HG03175 (cell line): ENCODE results near the gene ANGEL2.
A peak's percentile ranks its signal among the peaks of the same experiment; 100 is the strongest.
"Not testable (repeated sequence)": the region's sequence is repeated elsewhere in the genome, so short reads cannot be mapped to it uniquely, and the experiment has no call there.

Experiments
- ATAC-seq: cut with Tn5 transposase; IDR thresholded peaks from one replicate; pipeline ENCODE4 v1.9.1; 2021; ENCODE audit warnings: mild to moderate bottlenecking, moderate library complexity; ENCODE audit not compliant: unreplicated experiment

ANGEL2 gene

GRCh38 chr1:213015099-213016050 lies at the start of gene ANGEL2:
Gene ANGEL2 (minus strand): TSS chr1:213015867. CDS start chr1:213015671, 196 bp downstream.
- ATAC-seq: peak; percentile 96

GRCh38 chr1:213061263-213061662 lies 45.6 kb upstream of the ANGEL2 start:
- ATAC-seq: no peak

- no peak for ATAC-seq
Measured at GRCh38 chr1:213060836-213061235, 45.2 kb upstream of the ANGEL2 start.

GRCh38 chr1:213057264-213058059 lies 41.8 kb upstream of the ANGEL2 start:
- ATAC-seq: no peak

GRCh38 chr1:213055767-213056166 lies 40.1 kb upstream of the ANGEL2 start:
- ATAC-seq: no peak

- no peak for ATAC-seq
Measured at GRCh38 chr1:213054733-213055591, 39.3 kb upstream of the ANGEL2 start.

- no peak for ATAC-seq
Measured at GRCh38 chr1:213054142-213054541, 38.5 kb upstream of the ANGEL2 start.

- no peak for ATAC-seq
Measured at GRCh38 chr1:213053455-213053854, 37.8 kb upstream of the ANGEL2 start.

- ATAC-seq: no peak
Measured at GRCh38 chr1:213051881-213052202, 36.2 kb upstream of the ANGEL2 start.

GRCh38 chr1:213051127-213051880 lies 35.6 kb upstream of the ANGEL2 start, which contains the start of gene RPS6KC1:
Gene RPS6KC1 (plus strand): TSS chr1:213051241. CDS start chr1:213051405, 164 bp downstream.
- ATAC-seq: peak; percentile 99

- ATAC-seq: peak; percentile 23
Measured at GRCh38 chr1:213050745-213051126, 35.1 kb upstream of the ANGEL2 start.

GRCh38 chr1:213049232-213049631 lies 33.6 kb upstream of the ANGEL2 start:
- ATAC-seq: no peak

- not testable (repeated sequence) for ATAC-seq
Measured at GRCh38 chr1:213045321-213046226, 29.9 kb upstream of the ANGEL2 start.

GRCh38 chr1:213041443-213041842 lies 25.8 kb upstream of the ANGEL2 start:
- no peak for ATAC-seq

GRCh38 chr1:213035573-213035972 lies 19.9 kb upstream of the ANGEL2 start:
- ATAC-seq: no peak

GRCh38 chr1:213034713-213035112 lies 19.0 kb upstream of the ANGEL2 start:
- ATAC-seq: no peak

- ATAC-seq: no peak
Measured at GRCh38 chr1:213032651-213033050, 17.0 kb upstream of the ANGEL2 start.

GRCh38 chr1:213027024-213027423 lies 11.4 kb upstream of the ANGEL2 start:
- ATAC-seq: not testable (repeated sequence)

GRCh38 chr1:213020016-213020415 lies 4.3 kb upstream of the ANGEL2 start:
- no peak for ATAC-seq
